ENCODE data around the gene CCDC187. TPM values are rescaled to one million over a fixed set of nuclear protein-coding genes. Genes with fewer than 3 reads are reported as not detected.
"Not testable (repeated sequence)": the region's sequence is repeated elsewhere in the genome, so short reads cannot be mapped to it uniquely, and the experiment has no call there.

CCDC187 gene
- total RNA-seq, 1 donor from 2014 or later, result not detected

- Mint-ChIP-seq H3K9me3 (ENCODE audit: low read depth) (peaks cover 10% of the 10 kb centered on the region), H3K4me1 (ENCODE audit: low read depth) (peaks cover 27% of the 10 kb centered on the region), H3K4me3 (ENCODE audit: unreplicated experiment) (no peak overlapping the region), H3K27ac (ENCODE audit: unreplicated experiment) (no peak overlapping the region), H3K27me3 (ENCODE audit: low read depth) (peaks cover 5% of the 10 kb centered on the region), H3K36me3 (ENCODE audit: low read depth) (no peaks in the 10 kb centered on the region)
- no peak for DNase-seq (ENCODE audit: low spot score)
- TF ChIP-seq, protein P1, sequence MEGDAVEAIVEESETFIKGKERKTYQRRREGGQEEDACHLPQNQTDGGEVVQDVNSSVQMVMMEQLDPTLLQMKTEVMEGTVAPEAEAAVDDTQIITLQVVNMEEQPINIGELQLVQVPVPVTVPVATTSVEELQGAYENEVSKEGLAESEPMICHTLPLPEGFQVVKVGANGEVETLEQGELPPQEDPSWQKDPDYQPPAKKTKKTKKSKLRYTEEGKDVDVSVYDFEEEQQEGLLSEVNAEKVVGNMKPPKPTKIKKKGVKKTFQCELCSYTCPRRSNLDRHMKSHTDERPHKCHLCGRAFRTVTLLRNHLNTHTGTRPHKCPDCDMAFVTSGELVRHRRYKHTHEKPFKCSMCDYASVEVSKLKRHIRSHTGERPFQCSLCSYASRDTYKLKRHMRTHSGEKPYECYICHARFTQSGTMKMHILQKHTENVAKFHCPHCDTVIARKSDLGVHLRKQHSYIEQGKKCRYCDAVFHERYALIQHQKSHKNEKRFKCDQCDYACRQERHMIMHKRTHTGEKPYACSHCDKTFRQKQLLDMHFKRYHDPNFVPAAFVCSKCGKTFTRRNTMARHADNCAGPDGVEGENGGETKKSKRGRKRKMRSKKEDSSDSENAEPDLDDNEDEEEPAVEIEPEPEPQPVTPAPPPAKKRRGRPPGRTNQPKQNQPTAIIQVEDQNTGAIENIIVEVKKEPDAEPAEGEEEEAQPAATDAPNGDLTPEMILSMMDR (IDR thresholded peaks at IDR 0.05), result no peak
These were observed 21.5 kb upstream of the CCDC187 start for GRCh38 chr9:136325358-136325757.

DNA sequence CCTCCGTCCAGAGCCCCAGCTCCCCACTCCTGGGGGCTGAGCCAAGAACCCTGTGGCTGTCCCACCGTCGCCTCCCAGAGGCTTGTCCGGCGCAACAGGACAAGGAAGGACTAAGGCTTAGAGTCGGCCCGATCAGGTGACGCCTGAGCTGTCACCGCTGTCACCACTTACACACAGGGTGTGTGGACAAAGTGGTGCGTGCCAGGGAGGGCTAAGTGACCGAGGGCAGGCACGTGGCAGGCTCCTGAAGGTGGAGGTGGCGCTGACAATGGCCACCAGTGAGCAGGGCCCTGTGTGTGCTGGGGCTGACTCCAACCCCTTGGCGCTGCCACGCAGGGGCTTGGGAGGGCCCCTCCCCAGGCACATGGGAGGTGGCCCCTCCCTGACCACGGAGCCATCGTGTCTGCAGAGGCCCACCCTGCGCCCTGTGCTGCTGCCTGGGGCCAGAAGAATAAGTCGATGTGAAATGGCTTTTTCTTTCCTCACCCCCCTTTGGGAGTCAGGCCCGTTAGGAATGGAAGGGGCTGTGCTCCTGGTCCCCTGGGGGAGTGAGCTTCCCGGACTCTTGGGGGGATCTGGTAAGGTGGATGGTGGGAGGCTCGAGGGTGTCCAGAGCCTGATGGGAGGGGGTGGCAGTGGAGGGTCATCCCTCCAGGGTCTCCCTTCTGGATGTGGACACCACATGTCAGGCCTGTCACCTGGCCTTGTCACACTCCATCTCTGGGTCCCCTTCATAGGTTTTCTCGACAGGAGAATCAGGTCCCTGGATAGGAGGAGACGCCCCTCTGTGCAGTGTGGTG is 20.8 kb upstream of the CCDC187 start:
- TF ChIP-seq, protein P1 (IDR thresholded peaks at IDR 0.05), result peak; percentile 50
- H3K36me3 Mint-ChIP-seq (ENCODE audit: low read depth), result no peaks in the 10 kb centered on the region
- H3K4me3 Mint-ChIP-seq (ENCODE audit: unreplicated experiment), result no peak overlapping the region
- no peak for DNase-seq (ENCODE audit: low spot score)
- H3K9me3 Mint-ChIP-seq (ENCODE audit: low read depth), result peaks cover 10% of the 10 kb centered on the region
- no peak overlapping the region for H3K27ac Mint-ChIP-seq (ENCODE audit: unreplicated experiment)
- peaks cover 5% of the 10 kb centered on the region for H3K27me3 Mint-ChIP-seq (ENCODE audit: low read depth)
- peaks cover 27% of the 10 kb centered on the region for H3K4me1 Mint-ChIP-seq (ENCODE audit: low read depth)

- Mint-ChIP-seq H3K36me3 (ENCODE audit: low read depth) (no peaks in the 10 kb centered on the region), H3K4me3 (ENCODE audit: unreplicated experiment) (no peak overlapping the region)
These were observed 19.5 kb upstream of the CCDC187 start for GRCh38 chr9:136323371-136323789.

GRCh38 chr9:136322756-136323330 is 18.9 kb upstream of the CCDC187 start:
- Mint-ChIP-seq H3K27ac (ENCODE audit: unreplicated experiment) (no peak overlapping the region), H3K27me3 (ENCODE audit: low read depth) (peaks cover 5% of the 10 kb centered on the region), H3K36me3 (ENCODE audit: low read depth) (no peaks in the 10 kb centered on the region), H3K9me3 (ENCODE audit: low read depth) (peaks cover 10% of the 10 kb centered on the region), H3K4me1 (ENCODE audit: low read depth) (peaks cover 15% of the 10 kb centered on the region), H3K4me3 (ENCODE audit: unreplicated experiment) (no peak overlapping the region)
- DNase-seq (ENCODE audit: low spot score), result no peak
- TF ChIP-seq, protein P1 (IDR thresholded peaks at IDR 0.05), result no peak

More at GRCh38 chr9:136323371-136323789, 19.5 kb upstream of the CCDC187 start:
- TF ChIP-seq, protein P1 (IDR thresholded peaks at IDR 0.05), result no peak
- H3K27me3 Mint-ChIP-seq (ENCODE audit: low read depth), result peaks cover 5% of the 10 kb centered on the region
- DNase-seq (ENCODE audit: low spot score), result no peak
- H3K9me3 Mint-ChIP-seq (ENCODE audit: low read depth), result peaks cover 10% of the 10 kb centered on the region
- H3K4me1 Mint-ChIP-seq (ENCODE audit: low read depth), result peaks cover 15% of the 10 kb centered on the region
- H3K27ac Mint-ChIP-seq (ENCODE audit: unreplicated experiment), result no peak overlapping the region

DNA sequence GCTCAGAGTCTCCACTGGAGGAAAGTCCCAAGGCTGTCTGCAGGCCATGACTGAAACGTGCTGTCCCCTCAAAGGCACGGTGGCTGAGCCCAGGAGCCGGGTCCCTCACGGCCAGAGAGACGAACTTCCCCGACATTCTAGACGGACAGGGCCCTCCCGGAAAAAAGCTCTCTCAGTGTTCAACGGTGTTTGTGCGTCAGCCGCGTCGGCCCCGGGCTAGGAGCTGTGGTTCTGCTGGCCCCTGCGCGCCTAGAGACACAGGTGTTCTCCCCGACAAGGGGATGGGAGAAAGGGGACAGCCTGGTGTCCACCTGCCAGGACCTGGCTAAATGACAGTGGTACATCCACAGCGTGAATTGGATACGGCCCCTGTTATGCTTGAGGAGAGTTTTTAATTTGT is 17.7 kb upstream of the CCDC187 start:
- Mint-ChIP-seq H3K4me1 (ENCODE audit: low read depth) (peaks cover 10% of the 10 kb centered on the region), H3K4me3 (ENCODE audit: unreplicated experiment) (no peak overlapping the region), H3K27me3 (ENCODE audit: low read depth) (peaks cover 5% of the 10 kb centered on the region), H3K9me3 (ENCODE audit: low read depth) (peaks cover 10% of the 10 kb centered on the region), H3K36me3 (ENCODE audit: low read depth) (no peaks in the 10 kb centered on the region), H3K27ac (ENCODE audit: unreplicated experiment) (no peak overlapping the region)
- TF ChIP-seq, protein P1 (IDR thresholded peaks at IDR 0.05), result no peak
- DNase-seq (ENCODE audit: low spot score), result no peak

- not testable (repeated sequence) for H3K4me1 Mint-ChIP-seq (ENCODE audit: low read depth); H3K4me3 Mint-ChIP-seq (ENCODE audit: unreplicated experiment); H3K27ac Mint-ChIP-seq (ENCODE audit: unreplicated experiment); DNase-seq (ENCODE audit: low spot score); H3K27me3 Mint-ChIP-seq (ENCODE audit: low read depth); H3K36me3 Mint-ChIP-seq (ENCODE audit: low read depth)
- H3K9me3 Mint-ChIP-seq (ENCODE audit: low read depth), result peaks cover 14% of the 10 kb centered on the region
These were observed 17.1 kb upstream of the CCDC187 start for GRCh38 chr9:136320972-136321371.

DNA sequence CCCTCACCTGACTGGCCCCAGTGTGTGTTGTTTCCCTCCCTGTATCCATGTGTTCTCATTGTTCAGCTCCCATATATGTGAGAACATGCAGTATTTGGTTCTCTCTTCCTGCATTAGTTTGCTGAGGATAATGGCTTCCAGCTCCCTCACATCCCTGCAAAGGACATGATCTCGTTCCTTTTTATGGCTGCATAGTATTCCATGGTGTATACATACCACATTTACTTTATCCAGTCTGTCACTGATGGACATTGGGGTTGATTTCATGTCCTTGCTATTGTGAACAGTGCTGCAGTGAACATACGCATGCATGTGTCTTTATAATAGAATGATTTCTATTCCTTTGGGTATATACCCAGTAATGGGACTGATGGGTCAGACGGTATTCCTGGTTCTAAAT is 16.1 kb upstream of the CCDC187 start:
- not testable (repeated sequence) for H3K27me3 Mint-ChIP-seq (ENCODE audit: low read depth); H3K27ac Mint-ChIP-seq (ENCODE audit: unreplicated experiment); H3K4me1 Mint-ChIP-seq (ENCODE audit: low read depth); H3K4me3 Mint-ChIP-seq (ENCODE audit: unreplicated experiment); H3K36me3 Mint-ChIP-seq (ENCODE audit: low read depth); DNase-seq (ENCODE audit: low spot score)
- peaks cover 21% of the 10 kb centered on the region for H3K9me3 Mint-ChIP-seq (ENCODE audit: low read depth)

DNA sequence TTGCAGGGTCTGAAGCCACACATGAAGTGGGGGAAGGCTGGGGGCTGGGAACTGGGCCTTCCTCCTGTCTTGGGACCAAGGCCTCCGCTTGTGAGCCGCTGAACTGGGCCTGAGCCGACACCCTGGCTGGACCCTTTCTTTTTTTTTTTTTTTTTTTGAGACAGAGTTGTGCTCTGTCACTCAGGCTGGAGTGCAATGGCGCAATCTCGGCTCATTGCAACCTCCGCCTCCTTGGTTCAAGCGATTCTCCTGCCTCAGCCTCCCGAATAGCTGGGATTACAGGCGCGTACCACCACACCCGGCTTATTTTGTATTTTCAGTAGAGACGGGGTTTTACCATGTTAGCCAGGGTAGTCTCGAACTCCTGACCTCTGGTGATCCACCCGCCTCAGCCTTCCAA is 15.3 kb upstream of the CCDC187 start:
- not testable (repeated sequence) for H3K4me1 Mint-ChIP-seq (ENCODE audit: low read depth); H3K27me3 Mint-ChIP-seq (ENCODE audit: low read depth); H3K36me3 Mint-ChIP-seq (ENCODE audit: low read depth); H3K27ac Mint-ChIP-seq (ENCODE audit: unreplicated experiment); DNase-seq (ENCODE audit: low spot score); H3K4me3 Mint-ChIP-seq (ENCODE audit: unreplicated experiment)
- peaks cover 28% of the 10 kb centered on the region for H3K9me3 Mint-ChIP-seq (ENCODE audit: low read depth)
